Bronchial smooth muscle cell (primary cell): ENCODE measurements around the gene RRAD. TPM values are rescaled to one million over a fixed set of nuclear protein-coding genes. Genes with fewer than 3 reads are reported as not detected.

Experiments
- total RNA-seq: library from RNA; depleted of rRNA; stranded (reverse); fragments of >200 nt; gene quantifications from 2 replicates; pipeline ENCODE4 v1.2.1, GENCODE V29; 2014

RRAD gene
- total RNA-seq = 9.8 and 11.7 TPM in 2 replicates

GRCh38 chr16:66925322-66925840, at the start of gene RRAD:
TSS of gene RRAD (minus strand) at chr16:66925535. CDS start at chr16:66925179, 356 bp downstream.

GRCh38 chr16:66961065-66961744, 35.9 kb upstream of the RRAD start, which contains the start of gene CES3:
TSS of gene CES3 (plus strand) at chr16:66961266. CDS start at chr16:66961308, 42 bp downstream.

GRCh38 chr16:66935314-66936011, 10.1 kb upstream of the RRAD start, which contains the start of gene CES2:
TSS of gene CES2 (plus strand) at chr16:66935516. CDS start at chr16:66935636, 120 bp downstream.

GRCh38 chr16:66934138-66934838, 9.0 kb upstream of the RRAD start, which contains the start of gene CIAO2B:
TSS of gene CIAO2B (minus strand) at chr16:66934402. CDS start at chr16:66934364, 38 bp downstream.

GRCh38 chr16:66918803-66919568, 6.3 kb downstream of the RRAD start, which contains the start of gene CDH16:
TSS of gene CDH16 (minus strand) at chr16:66918885. CDS start at chr16:66918065, 820 bp downstream.

GRCh38 chr16:66880288-66881013, 44.9 kb downstream of the RRAD start, which contains the start of gene PDP2:
TSS of gene PDP2 (plus strand) at chr16:66880515. CDS start at chr16:66884285, 3,770 bp downstream.

Other genes starting within 250 kb of the RRAD start
- gene CMTM4, start 228.8 kb downstream of the RRAD start, total RNA-seq = 3.5 and 6.5 TPM in 2 replicates
- 122 and 152 TPM in 2 replicates for gene DYNC1LI2, start 173.9 kb downstream of the RRAD start, total RNA-seq
- gene TERB1, start 124.0 kb downstream of the RRAD start, total RNA-seq = under 0.01 and 0.09 TPM in 2 replicates
- 52.1 and 56.9 TPM in 2 replicates for gene NAE1, start 94.6 kb downstream of the RRAD start, total RNA-seq
- not detected in 2 replicates for gene CA7, start 81.1 kb downstream of the RRAD start, total RNA-seq
- 5.1 and 5.2 TPM in 2 replicates for gene PDP2, start 45.0 kb downstream of the RRAD start, total RNA-seq
- not detected in 2 replicates for gene CDH16, start 6.7 kb downstream of the RRAD start, total RNA-seq
- gene CIAO2B, start 8.9 kb upstream of the RRAD start, total RNA-seq = 154 and 205 TPM in 2 replicates
- 20.6 and 29.0 TPM in 2 replicates for gene CES2, start 10.0 kb upstream of the RRAD start, total RNA-seq
- gene CES3, start 35.7 kb upstream of the RRAD start, total RNA-seq = 0.17 and 0.95 TPM in 2 replicates
- gene CES4A, start 63.1 kb upstream of the RRAD start, total RNA-seq = 1.1 and 3.3 TPM in 2 replicates
- 49.2 and 80.2 TPM in 2 replicates for gene CBFB, start 103.6 kb upstream of the RRAD start, total RNA-seq
- gene PHAF1, start 184.4 kb upstream of the RRAD start, total RNA-seq = 10.9 and 12.3 TPM in 2 replicates
- gene B3GNT9, start 225.5 kb upstream of the RRAD start, total RNA-seq = 30.4 and 30.6 TPM in 2 replicates
- gene TRADD, start 234.4 kb upstream of the RRAD start, total RNA-seq = 22.2 and 24.0 TPM in 2 replicates
- gene FBXL8, start 234.4 kb upstream of the RRAD start, total RNA-seq = 13.1 and 14.2 TPM in 2 replicates
- 29.5 and 58.1 TPM in 2 replicates for gene HSF4, start 239.2 kb upstream of the RRAD start, total RNA-seq
- 18.1 and 36.8 TPM in 2 replicates for gene NOL3, start 245.0 kb upstream of the RRAD start, total RNA-seq